HAP-1 (cell line): ENCODE results near the gene MIX23.
A peak's percentile ranks its signal among the peaks of the same experiment; 100 is the strongest.

Experiments
- DNase-seq, 2 experiments: peaks; one replicate each; pipeline ENCODE4 v3.0.0-alpha.2; 2016 to 2020; ENCODE audit warnings: low spot score in 2 of 2
- H3K27me3 ChIP-seq: fragments of 250-450 bp; sonication (Bioruptor Pico); 2 replicates; pipeline ENCODE4 v1.5.1; 2020; ENCODE audit warnings: low read depth, mild to moderate bottlenecking, moderate library complexity
- H3K36me3 ChIP-seq: fragments of 250-450 bp; sonication (Bioruptor Pico); replicated peaks from 2 replicates; pipeline ENCODE4 v1.5.1; 2020; ENCODE audit warnings: mild to moderate bottlenecking
- H3K4me1 ChIP-seq: fragments of 250-450 bp; sonication (Bioruptor Pico); 2 replicates; pipeline ENCODE4 v1.5.1; 2020; ENCODE audit warnings: mild to moderate bottlenecking
- H3K4me3 ChIP-seq: fragments of 250-450 bp; sonication (Bioruptor Pico); 2 replicates; pipeline ENCODE4 v1.5.1; 2020; ENCODE audit warnings: mild to moderate bottlenecking, moderate library complexity
- H3K9me3 ChIP-seq: fragments of 250-450 bp; sonication (Bioruptor Pico); 2 replicates; pipeline ENCODE4 v1.5.1; 2020; ENCODE audit warnings: mild to moderate bottlenecking, moderate library complexity
- in situ Hi-C: fragments of 300-500 bp; cut with MboI; formaldehyde crosslinking; loops from 3 replicates; pipeline ENCODE4 v1.14.3; 2020; ENCODE audit warnings: low sequenced_read_pairs, inconsistent platforms, mixed read lengths

The MIX23 gene

DNA sequence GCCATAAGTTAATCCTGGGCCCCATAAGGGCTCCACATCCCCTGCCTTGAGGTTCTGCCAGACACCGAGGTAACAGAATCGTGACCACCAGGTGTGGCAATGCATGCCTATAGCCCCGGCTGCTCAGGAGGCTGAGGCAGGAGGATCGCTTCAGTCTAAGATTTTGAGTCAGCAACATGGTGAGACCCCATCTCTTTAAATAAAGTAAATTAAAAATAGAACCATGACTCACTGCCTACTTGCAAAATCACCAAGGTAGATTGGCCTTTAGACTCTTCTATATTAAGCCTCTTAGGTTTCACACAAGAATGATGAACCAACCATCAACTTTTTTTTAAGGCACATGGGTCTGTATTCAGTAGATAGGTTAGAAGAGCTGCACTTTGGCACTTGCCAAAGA lies 23.2 kb upstream of the MIX23 start:
- in situ Hi-C loops, result no loop called here
- Histone ChIP-seq H3K9me3 (no peaks in the 10 kb centered on the region), H3K27me3 (no peaks in the 10 kb centered on the region), H3K4me3 (no peak overlapping the region), H3K36me3 (peaks cover 16% of the 10 kb centered on the region), H3K4me1 (no peaks in the 10 kb centered on the region)
- no peak for DNase-seq

DNA sequence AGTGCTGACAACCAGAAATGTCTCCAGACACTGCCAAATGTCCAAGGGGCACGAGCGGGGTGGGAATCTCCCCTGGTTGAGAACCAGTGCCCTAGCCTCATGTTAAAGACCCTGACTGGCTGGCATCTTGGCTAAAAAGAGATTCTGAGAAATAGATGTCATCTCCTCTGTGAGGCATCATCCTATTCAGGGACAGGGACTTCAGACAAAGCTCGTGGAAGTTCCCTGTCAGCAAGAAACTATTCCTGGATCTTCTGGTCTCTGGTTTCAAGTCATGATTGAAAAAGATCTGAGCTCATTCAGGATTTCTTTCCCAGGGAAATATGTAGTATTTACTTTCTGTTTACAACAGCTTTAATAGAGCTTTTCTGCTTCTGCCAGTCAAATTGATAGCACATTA lies 22.0 kb upstream of the MIX23 start:
- H3K36me3 ChIP-seq, result peaks cover 16% of the 10 kb centered on the region
- H3K27me3 ChIP-seq, result no peaks in the 10 kb centered on the region
- DNase-seq, result no peak
- H3K4me3 ChIP-seq, result no peak overlapping the region
- no peaks in the 10 kb centered on the region for H3K9me3 ChIP-seq
- H3K4me1 ChIP-seq, result no peaks in the 10 kb centered on the region
- in situ Hi-C loops, result no loop called here

DNA sequence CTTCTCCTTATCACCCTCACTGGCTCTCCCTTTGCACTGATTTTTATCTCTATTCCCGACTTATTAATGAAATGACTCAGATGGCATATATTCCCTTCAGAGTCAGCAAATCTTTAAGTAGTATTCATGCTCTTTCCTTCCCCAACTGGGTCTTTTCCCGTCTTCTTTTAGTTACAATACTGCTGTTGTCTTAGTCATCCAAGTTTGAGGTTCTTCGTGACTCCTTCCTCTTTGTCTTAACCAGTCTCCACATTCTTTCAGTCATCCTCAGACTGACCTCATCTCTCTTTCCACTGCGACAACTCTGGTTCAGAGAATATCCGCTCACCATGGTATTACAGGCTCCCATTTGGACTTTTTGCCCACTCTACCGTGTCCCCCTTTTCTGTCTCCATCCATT lies 20.5 kb upstream of the MIX23 start:
- H3K4me3 ChIP-seq, result no peak overlapping the region
- DNase-seq, result no peak
- H3K36me3 ChIP-seq, result peaks cover 16% of the 10 kb centered on the region
- in situ Hi-C loops, result no loop called here
- H3K4me1 ChIP-seq, result no peaks in the 10 kb centered on the region
- H3K9me3 ChIP-seq, result no peaks in the 10 kb centered on the region
- H3K27me3 ChIP-seq, result no peaks in the 10 kb centered on the region

DNA sequence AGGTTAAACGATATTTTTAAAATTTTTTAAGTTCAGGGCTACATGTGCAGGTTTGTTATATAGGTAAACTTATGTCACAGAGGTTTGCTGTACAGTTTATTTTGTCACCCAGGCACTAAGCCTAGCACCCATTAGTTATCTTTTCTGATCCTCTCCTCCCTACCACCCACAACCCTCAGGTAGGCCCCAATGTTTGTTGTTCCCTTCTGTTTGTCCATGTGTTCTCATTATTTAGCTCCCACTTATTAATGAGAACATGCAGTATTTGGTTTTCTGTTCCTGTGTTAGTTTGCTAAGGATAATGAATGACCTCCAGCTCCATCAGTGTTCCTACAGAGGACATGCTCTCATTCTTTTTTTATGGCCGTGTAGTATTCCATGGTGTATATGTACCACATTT lies 15.9 kb upstream of the MIX23 start:
- in situ Hi-C loops, result no loop called here

DNA sequence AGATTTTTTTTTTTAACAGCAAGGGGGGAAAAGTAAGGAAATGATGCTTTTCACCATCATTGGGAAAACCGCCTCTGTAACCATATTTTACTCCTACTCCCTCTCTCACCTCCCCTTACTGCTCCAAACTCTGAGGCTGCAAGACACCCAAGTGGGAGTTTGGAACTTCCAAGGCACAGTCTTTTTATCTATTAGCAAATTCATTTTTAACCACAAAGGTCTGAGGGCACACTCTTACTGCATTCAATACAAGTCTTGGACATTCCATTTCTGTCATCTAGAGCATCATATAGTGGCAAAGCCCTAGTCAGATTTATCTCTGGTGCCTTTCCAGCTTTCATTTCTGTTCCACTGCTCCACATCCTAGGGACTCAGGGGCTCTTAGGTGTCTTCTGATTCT lies 14.2 kb upstream of the MIX23 start:
- DNase-seq, result no peak
- H3K9me3 ChIP-seq, result no peaks in the 10 kb centered on the region
- no peaks in the 10 kb centered on the region for H3K27me3 ChIP-seq
- no peaks in the 10 kb centered on the region for H3K36me3 ChIP-seq
- no peak overlapping the region for H3K4me3 ChIP-seq
- H3K4me1 ChIP-seq, result no peaks in the 10 kb centered on the region
- in situ Hi-C loops, result no loop called here

More for the DNA sequence above, 15.9 kb upstream of the MIX23 start:
- no peak for DNase-seq
- no peaks in the 10 kb centered on the region for H3K27me3 ChIP-seq
- no peaks in the 10 kb centered on the region for H3K4me1 ChIP-seq
- H3K4me3 ChIP-seq, result no peak overlapping the region
- H3K9me3 ChIP-seq, result no peaks in the 10 kb centered on the region
- no peaks in the 10 kb centered on the region for H3K36me3 ChIP-seq

DNA sequence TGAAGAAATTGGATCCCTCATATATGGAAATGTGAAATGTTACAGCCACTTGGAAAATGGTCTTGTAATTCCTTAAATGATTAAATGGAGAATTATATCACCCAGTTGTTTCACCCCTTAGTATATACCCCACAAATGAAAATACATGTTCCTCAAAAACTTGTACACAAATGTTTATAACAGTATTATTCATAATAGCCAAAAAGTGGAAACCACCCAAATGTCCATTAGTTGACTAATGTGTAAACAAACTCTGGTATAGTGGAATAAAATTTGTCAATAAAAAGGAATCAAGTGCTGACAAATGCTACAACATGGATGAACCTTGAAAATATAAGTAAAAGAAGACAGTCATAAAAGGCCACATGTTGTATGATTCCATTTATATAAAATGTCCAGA lies 13.5 kb upstream of the MIX23 start:
- Histone ChIP-seq H3K27me3 (no peaks in the 10 kb centered on the region), H3K36me3 (no peaks in the 10 kb centered on the region), H3K9me3 (no peaks in the 10 kb centered on the region), H3K4me3 (no peak overlapping the region), H3K4me1 (no peaks in the 10 kb centered on the region)
- DNase-seq, result no peak
- in situ Hi-C loops, result no loop called here

DNA sequence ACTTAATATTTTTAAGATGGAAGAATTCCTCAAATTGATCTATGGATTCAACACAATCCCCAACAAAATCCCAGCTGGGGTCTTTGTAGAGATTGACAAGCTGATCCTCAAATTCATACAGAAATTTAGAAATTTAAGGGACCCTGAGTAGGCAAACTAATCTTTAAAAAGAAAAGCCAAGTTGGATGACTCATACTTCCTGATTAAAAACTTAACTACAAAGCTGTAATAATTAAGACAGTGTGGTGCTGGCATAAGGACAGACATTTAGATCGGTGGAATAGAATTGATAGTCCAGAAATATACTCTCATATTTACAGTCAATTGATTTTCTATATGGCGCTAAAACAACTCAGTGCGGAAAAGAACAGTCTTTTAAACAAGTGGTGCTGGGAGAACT lies 12.6 kb upstream of the MIX23 start:
- in situ Hi-C loops, result no loop called here
- Histone ChIP-seq H3K9me3 (no peaks in the 10 kb centered on the region), H3K4me1 (no peaks in the 10 kb centered on the region), H3K4me3 (no peak overlapping the region), H3K36me3 (no peaks in the 10 kb centered on the region), H3K27me3 (no peaks in the 10 kb centered on the region)
- DNase-seq, result no peak

DNA sequence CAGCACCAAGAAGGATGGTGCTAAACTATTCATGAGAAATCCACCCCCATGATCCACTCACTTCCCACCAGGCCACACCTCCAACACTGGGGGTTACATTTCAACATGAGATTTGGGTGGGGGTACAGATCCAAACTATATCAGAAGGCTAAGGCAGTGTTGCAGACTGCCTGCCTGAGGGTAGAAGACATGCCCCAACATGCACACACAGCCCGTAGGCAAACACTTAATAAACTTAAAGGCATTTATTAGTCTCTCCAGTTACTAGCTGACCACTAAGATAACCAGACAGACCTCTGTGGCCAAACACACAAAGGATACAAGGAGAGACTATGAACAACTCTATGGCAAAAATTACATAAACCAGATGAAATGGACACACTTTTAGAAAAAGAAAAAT lies 11.1 kb upstream of the MIX23 start:
- Histone ChIP-seq H3K36me3 (no peaks in the 10 kb centered on the region), H3K27me3 (no peaks in the 10 kb centered on the region), H3K9me3 (no peaks in the 10 kb centered on the region), H3K4me3 (no peak overlapping the region), H3K4me1 (no peaks in the 10 kb centered on the region)
- no peak for DNase-seq
- in situ Hi-C loops, result no loop called here

DNA sequence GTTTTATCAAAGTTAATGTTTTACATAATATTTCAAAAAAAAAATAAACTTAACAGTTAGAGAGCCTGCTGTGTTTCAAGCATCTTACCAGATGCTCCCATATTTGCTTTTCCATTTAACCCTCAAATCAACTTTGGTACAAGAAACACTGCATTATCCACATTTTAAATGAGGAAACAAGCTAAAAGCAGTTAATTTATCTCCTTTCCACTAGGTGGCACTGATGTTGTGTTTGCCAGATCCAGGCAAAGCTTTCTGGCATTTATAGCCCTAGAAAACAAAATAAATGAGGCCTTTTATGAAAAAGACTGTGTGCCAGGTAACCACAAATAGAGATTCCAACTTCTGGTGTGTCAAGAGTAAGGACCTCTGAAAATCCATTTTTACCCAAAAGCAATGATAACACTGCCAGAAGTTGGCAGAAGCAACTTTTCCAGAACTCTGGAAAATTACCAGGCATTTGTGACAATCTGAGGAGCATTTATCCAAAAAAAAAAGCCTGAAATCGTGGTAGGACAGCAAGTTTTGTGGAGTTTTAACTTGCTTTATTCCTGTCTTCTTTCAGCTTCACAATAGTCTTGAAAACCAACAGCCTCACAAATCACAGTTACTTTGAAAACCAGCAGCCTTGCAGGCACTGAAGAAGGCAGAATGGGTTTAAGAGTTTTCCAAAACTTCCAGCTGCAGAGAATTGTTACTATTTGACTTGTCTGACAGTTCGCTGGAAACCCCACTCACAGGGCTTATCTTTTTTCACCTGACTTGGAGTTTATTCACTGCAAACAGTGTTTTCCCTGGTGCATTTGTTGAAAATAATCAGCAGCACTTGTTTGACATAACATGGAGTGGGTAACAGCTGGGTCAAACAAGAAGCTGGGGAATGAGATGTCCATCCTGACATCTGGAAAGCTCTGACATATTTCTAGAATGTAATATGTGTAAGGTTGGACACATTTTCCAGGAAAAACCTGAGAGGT lies 10.1 kb upstream of the MIX23 start:
- Histone ChIP-seq H3K27me3 (no peaks in the 10 kb centered on the region), H3K36me3 (no peaks in the 10 kb centered on the region), H3K4me1 (no peaks in the 10 kb centered on the region), H3K9me3 (no peaks in the 10 kb centered on the region), H3K4me3 (no peak overlapping the region)
- in situ Hi-C loops, result no loop called here
- peak; percentile 21 to 54 for DNase-seq

DNA sequence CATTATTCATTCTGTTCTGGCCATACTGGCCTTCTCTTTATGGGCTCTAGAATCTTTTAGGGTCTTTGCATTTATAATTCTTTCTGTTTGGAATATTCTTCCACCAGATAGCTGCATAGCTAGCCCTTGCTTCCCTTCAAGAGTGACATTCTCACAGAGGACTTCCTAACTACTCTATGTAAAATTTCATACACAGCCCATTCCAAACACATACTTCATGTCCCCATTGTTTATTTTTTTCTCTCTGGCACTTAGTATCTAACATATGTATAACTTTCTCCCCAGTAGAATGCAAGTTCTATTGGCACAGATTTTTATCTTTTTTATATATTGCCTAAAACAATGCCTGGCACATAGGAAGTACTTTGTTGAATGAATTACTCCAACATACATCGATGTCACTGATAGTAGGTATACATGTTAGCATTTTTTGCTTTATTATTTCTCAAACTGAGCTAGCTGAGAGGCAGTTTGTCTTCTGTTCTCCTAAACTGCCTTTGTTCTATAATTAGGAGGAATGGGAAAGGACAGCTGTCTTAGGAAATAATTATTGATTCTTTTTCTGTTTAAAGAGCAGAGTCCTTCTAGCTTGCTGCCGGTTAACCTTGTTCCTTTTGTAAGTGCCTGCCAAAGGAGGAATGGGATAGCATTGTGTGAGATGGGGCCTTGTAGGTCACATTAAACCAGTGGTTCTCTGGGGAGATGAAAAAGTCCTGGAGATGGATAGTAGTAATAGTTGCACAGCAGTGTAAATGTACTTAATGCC lies 8.8 kb upstream of the MIX23 start:
- Histone ChIP-seq H3K4me3 (no peak overlapping the region), H3K36me3 (no peaks in the 10 kb centered on the region), H3K4me1 (no peaks in the 10 kb centered on the region), H3K27me3 (no peaks in the 10 kb centered on the region), H3K9me3 (no peaks in the 10 kb centered on the region)
- no peak for DNase-seq
- in situ Hi-C loops, result no loop called here

DNA sequence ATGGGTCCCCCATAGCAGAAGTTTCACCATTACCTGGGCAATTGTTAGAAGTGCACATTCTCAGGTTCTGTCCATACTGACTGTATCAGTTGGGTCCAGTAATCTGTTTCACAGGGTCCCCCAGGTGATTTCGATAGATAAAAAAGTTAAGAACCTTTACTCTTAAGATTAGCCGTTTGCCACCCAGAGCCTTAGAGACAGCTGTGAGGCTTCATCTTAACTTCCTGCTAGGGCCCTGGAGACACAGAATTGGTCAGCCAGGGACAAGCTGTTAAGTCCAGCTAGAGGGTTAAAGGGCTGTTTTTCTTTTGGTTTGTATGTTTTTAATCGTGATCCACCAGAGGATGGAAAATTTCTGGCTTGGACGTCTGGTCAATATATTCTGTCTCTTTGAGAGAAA lies 7.6 kb upstream of the MIX23 start:
- no peak overlapping the region for H3K4me3 ChIP-seq
- H3K36me3 ChIP-seq, result no peaks in the 10 kb centered on the region
- in situ Hi-C loops, result no loop called here
- peaks cover 1% of the 10 kb centered on the region for H3K4me1 ChIP-seq
- no peaks in the 10 kb centered on the region for H3K27me3 ChIP-seq
- no peaks in the 10 kb centered on the region for H3K9me3 ChIP-seq
- no peak for DNase-seq

DNA sequence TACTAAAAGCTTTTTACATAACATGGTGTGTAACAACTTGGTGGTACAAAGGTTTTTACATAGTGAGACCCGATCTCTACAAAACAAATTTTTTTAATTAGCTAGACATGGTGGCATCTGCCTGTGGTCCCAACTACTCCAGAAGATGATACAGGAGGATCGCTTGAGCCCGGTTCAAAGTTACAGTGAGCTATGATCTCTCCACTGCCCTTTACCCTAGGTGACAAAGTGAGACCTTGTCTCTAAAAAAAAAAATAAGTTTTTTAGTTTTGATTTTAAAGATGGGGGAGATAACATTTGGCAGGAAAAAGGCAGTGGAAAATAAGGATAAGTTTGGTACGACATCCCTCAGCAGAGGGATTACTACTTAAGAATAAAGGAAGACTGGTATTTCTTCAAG lies 6.9 kb upstream of the MIX23 start:
- DNase-seq, result no peak
- Histone ChIP-seq H3K27me3 (no peaks in the 10 kb centered on the region), H3K9me3 (no peaks in the 10 kb centered on the region), H3K36me3 (no peaks in the 10 kb centered on the region), H3K4me1 (peaks cover 7% of the 10 kb centered on the region), H3K4me3 (no peak overlapping the region)
- in situ Hi-C loops, result no loop called here

DNA sequence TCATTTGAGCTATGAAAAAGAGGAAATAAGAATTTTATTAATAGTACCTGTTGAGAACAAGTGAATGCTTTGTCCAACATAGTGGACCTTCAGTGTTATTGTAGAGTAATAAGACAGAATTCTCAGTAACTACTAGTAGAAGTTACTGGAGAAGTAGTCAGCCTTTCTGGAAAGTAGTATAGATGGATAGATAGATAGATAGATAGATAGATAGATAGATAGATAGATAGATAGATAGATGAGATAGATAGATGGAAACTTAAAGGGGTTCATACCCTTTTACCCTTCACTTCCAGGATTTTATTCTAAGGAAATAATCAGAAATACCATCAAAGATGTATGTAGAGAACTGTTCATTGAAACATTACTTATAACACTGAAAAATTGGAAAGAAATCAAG lies 6.2 kb upstream of the MIX23 start:
- Histone ChIP-seq H3K4me1 (peaks cover 10% of the 10 kb centered on the region), H3K27me3 (no peaks in the 10 kb centered on the region)
- in situ Hi-C loops, result no loop called here

DNA sequence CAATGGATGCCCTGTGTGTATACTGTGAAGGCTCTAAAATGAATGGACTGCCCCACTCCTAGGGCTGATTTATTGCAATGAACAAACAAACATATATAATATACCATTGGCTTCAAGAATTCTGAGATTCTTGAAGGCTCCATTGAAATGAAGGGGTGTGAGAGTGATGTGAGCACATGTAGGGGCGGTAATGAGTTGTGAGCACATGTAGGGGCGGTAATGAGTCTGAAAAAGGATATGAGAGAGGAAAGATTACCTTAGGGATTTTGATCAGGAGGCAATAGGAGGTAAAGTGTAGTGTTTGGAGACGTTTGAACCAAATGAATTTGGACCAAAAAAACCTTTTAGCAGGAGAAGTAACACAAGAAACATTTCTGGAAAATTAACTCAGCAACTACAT lies 4.7 kb upstream of the MIX23 start:
- H3K36me3 ChIP-seq, result no peaks in the 10 kb centered on the region
- no peak for DNase-seq
- no peak overlapping the region for H3K4me3 ChIP-seq
- H3K9me3 ChIP-seq, result no peaks in the 10 kb centered on the region
- peaks cover 15% of the 10 kb centered on the region for H3K4me1 ChIP-seq
- in situ Hi-C loops, result no loop called here
- H3K27me3 ChIP-seq, result no peaks in the 10 kb centered on the region

More for the DNA sequence above, 6.2 kb upstream of the MIX23 start:
- H3K4me3 ChIP-seq, result no peak overlapping the region
- no peaks in the 10 kb centered on the region for H3K36me3 ChIP-seq
- no peaks in the 10 kb centered on the region for H3K9me3 ChIP-seq
- no peak for DNase-seq
